ENCODE data around the gene ALOX5AP.

ALOX5AP gene

DNA sequence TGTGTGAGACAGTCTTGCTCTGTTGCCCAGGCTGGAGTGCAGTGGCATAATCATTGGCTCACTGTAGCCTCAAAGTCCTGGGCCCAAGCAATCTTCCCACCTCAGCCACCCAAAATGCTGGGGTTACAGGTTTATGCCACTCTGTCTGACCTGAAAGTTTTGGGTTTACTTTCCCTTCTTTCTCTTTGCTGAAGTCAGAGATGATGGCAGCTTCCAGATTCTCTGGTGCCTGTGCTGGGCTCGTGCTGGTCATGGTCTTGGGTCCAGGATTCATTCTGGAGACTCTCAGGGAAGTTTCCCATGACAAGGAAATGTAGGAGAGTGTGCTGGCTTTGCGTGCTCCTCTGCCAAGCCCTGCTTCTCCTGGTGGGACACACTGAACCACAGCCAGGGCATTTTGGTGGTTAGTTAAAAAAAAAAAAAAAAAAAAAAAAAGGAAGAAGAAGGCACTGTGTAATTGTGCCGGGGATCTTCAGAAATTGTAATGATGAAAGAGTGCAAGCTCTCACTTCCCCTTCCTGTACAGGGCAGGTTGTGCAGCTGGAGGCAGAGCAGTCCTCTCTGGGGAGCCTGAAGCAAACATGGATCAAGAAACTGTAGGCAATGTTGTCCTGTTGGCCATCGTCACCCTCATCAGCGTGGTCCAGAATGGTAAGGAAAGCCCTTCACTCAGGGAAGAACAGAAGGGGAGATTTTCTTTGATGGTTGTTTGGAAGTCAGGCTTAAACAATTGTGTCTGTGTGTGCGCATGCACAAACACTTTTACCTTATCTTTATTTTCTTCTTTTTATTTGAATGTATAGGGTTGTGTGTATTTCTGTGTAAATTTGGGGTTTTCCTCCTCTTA lies at the start of gene ALOX5AP:
ALOX5AP (plus strand) TSS at position 519 of the 847 bp plus-strand sequence; CDS start at position 582, 63 bp downstream.
- no peak for DNase-seq (ENCODE audit: low read depth)

GRCh38 chr13:30685987-30686386 lies 49.4 kb upstream of the ALOX5AP start:
- no peak for DNase-seq (ENCODE audit: low read depth)

GRCh38 chr13:30687601-30688000 lies 47.7 kb upstream of the ALOX5AP start:
- no peak for DNase-seq (ENCODE audit: low read depth)

DNA sequence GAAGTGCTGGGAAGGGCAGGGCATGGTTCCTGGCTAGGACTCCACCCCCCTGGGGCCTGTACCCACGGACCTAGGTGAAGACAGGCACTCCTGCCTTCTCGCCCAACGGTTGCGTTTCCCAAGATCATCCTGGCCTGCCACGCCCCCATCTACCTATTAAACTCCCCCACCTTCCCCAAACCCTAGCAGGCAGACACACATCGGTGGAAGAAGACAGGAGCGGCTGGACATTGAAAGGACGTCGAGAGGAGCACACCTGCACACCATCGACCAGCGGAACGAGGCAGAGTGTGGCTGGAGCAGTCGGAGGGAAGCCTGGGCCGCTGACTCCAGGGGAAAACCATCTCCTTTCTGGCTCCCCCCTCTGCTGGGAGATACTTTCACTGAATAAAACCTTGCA lies 45.6 kb upstream of the ALOX5AP start:
- no peak for DNase-seq (ENCODE audit: low read depth)

GRCh38 chr13:30690282-30691188 lies 44.8 kb upstream of the ALOX5AP start:
- DNase-seq (ENCODE audit: low read depth) = no peak

DNA sequence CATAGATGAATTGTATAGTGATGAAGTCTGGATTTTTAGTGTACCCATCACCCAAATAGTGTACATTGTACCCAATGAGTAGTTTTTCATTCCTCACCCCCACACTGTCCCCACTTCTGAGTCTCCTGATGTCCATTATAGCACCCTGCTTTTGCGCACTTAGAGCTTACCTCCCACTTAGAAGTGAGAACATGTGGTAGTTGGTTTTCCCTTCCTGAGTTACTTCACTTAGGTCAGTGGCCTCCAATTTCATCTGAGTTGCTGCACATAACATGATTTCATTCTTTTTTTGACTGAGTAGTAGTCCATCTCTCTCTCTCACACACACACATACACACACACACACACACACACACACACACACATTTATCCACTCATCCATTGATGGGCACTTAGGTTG lies 43.2 kb upstream of the ALOX5AP start:
- no peak for DNase-seq (ENCODE audit: low read depth)

GRCh38 chr13:30696278-30697176 lies 38.8 kb upstream of the ALOX5AP start:
- no peak for DNase-seq (ENCODE audit: low read depth)

DNA sequence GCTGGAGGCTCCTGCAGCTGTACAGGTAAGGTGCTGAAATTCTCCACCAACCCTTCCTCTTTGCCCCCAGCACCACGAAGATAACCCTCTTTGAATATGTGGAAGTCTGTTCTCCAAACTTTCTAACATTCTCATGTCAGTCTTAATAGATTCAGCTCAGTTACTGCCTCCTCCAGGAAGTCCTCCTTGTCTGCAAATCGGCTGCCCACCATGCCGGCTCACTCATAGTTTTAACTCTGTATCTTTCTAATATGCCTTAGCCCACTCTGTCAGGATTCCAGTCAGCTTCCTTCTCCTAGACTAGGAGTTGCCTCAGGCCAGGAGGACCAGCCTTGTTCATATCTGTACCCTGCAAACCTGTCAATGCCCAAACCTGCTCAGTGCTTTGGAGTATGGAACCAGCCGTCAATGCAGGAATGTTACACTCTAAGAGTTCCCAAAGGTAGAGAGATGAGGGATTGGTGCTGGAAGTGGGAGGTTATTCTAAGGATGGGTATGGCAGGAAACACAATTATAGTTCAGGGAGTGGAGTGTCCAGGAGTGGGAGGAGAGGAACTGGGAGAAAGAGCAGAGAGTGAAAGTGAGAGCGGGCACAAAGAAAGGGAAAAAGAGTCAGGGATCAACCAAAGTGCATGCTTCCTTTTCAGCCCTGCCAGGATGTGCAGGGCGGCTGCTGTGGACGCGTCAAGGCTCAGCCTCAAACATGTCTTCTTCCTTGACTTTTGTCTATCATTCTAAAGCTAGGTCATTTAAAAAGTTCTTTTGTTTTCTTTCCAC lies 38.0 kb upstream of the ALOX5AP start:
- DNase-seq (ENCODE audit: low read depth) = no peak

GRCh38 chr13:30697996-30698401 lies 37.3 kb upstream of the ALOX5AP start:
- DNase-seq (ENCODE audit: low read depth) = no peak

DNA sequence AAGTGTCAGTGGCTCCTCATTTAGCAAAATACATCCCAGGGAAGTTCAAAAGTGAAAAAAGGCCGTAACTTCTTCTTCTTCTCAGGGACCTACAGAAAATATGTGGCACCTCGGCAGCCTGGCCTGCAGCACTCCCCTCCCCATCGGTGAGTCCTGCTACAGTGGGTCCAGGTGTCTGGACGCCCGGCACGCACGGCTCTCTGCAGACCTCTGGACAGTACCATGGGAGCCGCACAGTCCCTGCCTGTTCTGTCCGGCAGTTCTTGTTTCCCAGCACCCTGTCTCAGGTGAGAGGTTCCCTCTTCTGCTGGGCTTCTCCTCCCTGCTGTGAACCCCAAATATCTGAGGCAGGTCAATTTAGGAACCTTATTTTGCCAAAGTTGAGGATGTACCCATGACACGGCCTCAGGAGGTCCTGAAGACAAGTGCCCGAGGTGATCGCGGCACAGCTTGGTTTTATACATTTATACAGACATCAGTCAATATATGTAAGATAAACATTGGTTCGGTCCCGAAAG lies 36.8 kb upstream of the ALOX5AP start:
- DNase-seq (ENCODE audit: low read depth) = no peak

GRCh38 chr13:30700364-30700763 lies 35.0 kb upstream of the ALOX5AP start:
- no peak for DNase-seq (ENCODE audit: low read depth)

DNA sequence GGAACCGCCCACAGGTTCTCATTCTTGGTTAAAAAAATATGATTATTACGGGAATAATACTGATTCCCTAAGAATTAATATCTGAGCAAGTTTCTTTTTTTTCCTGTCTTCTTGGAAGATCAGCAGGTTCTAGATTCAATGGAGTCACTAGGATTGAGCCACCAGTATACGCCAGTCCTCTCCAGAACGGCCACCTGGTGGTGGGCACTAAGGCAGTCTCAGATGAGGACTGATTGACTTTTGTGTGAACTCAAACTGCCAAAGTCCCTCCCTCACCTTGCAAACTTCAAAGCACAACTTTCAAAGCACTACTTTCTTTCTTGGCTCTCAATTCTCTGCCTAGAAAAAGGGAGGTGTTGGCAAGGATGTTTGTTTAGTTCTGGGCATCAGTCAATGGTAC lies 33.3 kb upstream of the ALOX5AP start:
- no peak for DNase-seq (ENCODE audit: low read depth)

GRCh38 chr13:30704596-30704995 lies 30.7 kb upstream of the ALOX5AP start:
- DNase-seq (ENCODE audit: low read depth) = no peak

DNA sequence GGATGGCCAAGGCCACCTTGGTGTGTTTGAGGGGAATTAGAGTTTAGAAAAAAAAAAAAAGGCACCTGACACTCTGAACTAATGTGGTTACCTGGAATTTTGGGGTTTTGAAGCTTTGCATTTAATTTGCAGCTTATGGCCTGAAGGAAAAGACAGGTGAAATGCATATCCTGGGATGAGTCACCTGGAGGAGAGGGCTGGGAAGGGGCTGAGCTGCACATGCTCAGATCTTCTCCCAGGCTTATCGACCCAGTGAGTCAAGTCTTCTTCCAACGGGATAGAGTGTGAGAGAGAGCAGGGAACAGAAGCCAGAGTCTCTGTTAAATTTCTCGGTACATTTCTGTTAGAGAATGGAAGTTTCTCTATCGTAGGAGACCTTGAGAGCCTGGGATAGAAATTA lies 29.7 kb upstream of the ALOX5AP start:
- DNase-seq (ENCODE audit: low read depth) = no peak

- no peak for DNase-seq (ENCODE audit: low read depth)
Measured at GRCh38 chr13:30708541-30708940, 26.8 kb upstream of the ALOX5AP start.

- DNase-seq (ENCODE audit: low read depth) = no peak
Measured at GRCh38 chr13:30710442-30710841, 24.9 kb upstream of the ALOX5AP start.

- no peak for DNase-seq (ENCODE audit: low read depth)
Measured at GRCh38 chr13:30711375-30711774, 24.0 kb upstream of the ALOX5AP start.

DNA sequence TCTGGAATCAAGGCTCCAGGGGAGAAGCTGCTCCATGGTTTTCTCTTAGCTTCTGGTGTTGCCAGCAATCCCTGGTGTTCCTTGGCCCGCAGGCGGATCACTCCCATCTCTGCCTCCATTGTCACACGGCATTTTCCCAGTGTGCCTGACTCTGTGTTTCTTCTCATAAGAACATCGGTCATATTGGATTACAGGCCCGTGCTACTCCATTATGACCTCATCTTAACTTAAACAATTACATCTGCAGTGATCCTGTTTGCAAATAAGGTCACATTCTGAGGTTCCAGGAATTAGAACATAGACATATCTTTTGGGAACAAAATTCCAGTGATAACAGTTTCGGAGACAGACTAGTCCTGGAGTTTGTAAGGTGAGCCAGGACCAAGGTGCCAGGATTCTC lies 23.5 kb upstream of the ALOX5AP start:
- DNase-seq (ENCODE audit: low read depth) = no peak

GRCh38 chr13:30712536-30713532 lies 22.5 kb upstream of the ALOX5AP start:
- no peak for DNase-seq (ENCODE audit: low read depth)

Data from activated T-cell treated with anti-CD3 and anti-CD28 coated beads for 24 hours (primary cell).